Measurements from ENCODE around the gene GJC1. TPM values are rescaled to one million over a fixed set of nuclear protein-coding genes. Genes with fewer than 3 reads are reported as not detected.
"Not testable (repeated sequence)": the region's sequence is repeated elsewhere in the genome, so short reads cannot be mapped to it uniquely, and the experiment has no call there.

Gene GJC1
- total RNA-seq, 1 experiment from 2014 or later, result 31.6 TPM

DNA sequence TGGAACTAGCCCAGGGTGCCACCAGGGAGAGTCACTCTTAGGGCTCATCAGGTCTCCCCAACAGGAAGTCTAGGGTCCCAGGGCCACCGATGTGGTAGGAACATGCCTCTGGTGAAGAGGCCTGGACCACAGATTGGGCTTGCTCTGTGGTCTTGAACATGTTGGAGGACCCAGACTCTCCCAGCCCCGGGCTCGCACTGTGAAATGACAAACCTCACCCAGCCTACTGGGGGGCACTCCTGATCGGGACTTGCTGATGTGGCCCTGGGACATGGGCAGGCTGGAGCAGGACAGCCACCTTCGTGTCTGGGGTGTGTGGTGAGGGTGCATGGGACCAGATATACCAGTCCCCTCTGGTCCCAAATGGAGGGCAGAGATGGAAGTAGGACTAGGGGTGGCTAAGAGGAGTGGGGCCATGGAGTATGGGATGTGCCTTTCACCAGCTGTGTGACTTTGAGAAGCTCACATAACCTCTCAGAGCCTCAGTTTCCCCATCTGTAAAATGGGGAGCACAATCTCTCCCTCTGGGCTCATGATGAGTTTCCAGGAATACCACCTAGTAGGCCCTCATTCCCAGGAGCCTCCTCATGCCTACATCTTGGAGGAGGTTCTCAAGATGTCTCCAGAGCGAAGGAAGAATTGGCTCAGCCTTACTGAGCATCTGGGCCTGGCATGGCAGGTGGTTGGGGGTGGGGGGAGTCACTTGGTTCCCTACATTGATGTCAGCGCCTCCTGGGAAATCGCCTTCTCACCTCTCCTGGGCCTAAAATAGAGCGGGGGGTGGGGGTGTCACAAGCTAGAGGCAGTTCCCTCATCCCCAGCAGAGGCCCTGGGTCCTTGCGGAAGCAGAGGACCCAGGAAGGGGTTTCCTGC lies 72.8 kb downstream of the GJC1 start:
- no TSS peak for BruUV-seq (replicated peaks)
- Histone ChIP-seq H3K36me3 (ENCODE audit: insufficient read depth, low read length, poor library complexity, severe bottlenecking) (no peaks in the 10 kb centered on the region), H3K27ac (ENCODE audit: low read depth, low read length, poor library complexity, severe bottlenecking) (no peak overlapping the region), H3K27me3 (replicated peaks; ENCODE audit: insufficient read depth, low read depth, low read length, poor library complexity) (no peaks in the 10 kb centered on the region), H3K9me3 (ENCODE audit: low read depth, low read length, poor library complexity, severe bottlenecking) (no peaks in the 10 kb centered on the region), H3K4me1 (ENCODE audit: insufficient read depth, low read length, poor library complexity, severe bottlenecking) (no peaks in the 10 kb centered on the region), H3K4me3 (ENCODE audit: low read depth, low read length, poor library complexity, severe bottlenecking) (no peak overlapping the region)
- DNase-seq (ENCODE audit: low spot score), result no peak
- CTCF ChIA-PET, result no interaction called here
- POLR2A ChIA-PET (ENCODE audit: low non-redundant PET), result no interaction called here
- TF ChIP-seq, protein P1, sequence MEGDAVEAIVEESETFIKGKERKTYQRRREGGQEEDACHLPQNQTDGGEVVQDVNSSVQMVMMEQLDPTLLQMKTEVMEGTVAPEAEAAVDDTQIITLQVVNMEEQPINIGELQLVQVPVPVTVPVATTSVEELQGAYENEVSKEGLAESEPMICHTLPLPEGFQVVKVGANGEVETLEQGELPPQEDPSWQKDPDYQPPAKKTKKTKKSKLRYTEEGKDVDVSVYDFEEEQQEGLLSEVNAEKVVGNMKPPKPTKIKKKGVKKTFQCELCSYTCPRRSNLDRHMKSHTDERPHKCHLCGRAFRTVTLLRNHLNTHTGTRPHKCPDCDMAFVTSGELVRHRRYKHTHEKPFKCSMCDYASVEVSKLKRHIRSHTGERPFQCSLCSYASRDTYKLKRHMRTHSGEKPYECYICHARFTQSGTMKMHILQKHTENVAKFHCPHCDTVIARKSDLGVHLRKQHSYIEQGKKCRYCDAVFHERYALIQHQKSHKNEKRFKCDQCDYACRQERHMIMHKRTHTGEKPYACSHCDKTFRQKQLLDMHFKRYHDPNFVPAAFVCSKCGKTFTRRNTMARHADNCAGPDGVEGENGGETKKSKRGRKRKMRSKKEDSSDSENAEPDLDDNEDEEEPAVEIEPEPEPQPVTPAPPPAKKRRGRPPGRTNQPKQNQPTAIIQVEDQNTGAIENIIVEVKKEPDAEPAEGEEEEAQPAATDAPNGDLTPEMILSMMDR (conservative IDR thresholded peaks at IDR 0.05; ENCODE audit: low read depth, low read length), result no peak
- TF ChIP-seq EZH2 (IDR thresholded peaks at IDR 0.05; ENCODE audit: borderline replicate concordance, low read depth, low read length, poor library complexity, severe bottlenecking), result no peak
- intact Hi-C loops (cut with micrococcal nuclease; ENCODE audit: unreplicated experiment), result no loop called here

- H3K4me1 ChIP-seq (ENCODE audit: insufficient read depth, low read length, poor library complexity, severe bottlenecking); intact Hi-C loops (cut with micrococcal nuclease; ENCODE audit: unreplicated experiment); H3K4me3 ChIP-seq (ENCODE audit: low read depth, low read length, poor library complexity, severe bottlenecking); DNase-seq (ENCODE audit: low spot score); H3K27ac ChIP-seq (ENCODE audit: low read depth, low read length, poor library complexity, severe bottlenecking); H3K27me3 ChIP-seq (replicated peaks; ENCODE audit: insufficient read depth, low read depth, low read length, poor library complexity); H3K9me3 ChIP-seq (ENCODE audit: low read depth, low read length, poor library complexity, severe bottlenecking); H3K36me3 ChIP-seq (ENCODE audit: insufficient read depth, low read length, poor library complexity, severe bottlenecking); POLR2A ChIA-PET (ENCODE audit: low non-redundant PET); CTCF ChIA-PET; BruUV-seq (replicated peaks): not testable (repeated sequence)
These were observed 74.9 kb downstream of the GJC1 start for GRCh38 chr17:44755180-44755579.

- Histone ChIP-seq H3K27ac (ENCODE audit: low read depth, low read length, poor library complexity, severe bottlenecking) (no peak overlapping the region), H3K4me1 (ENCODE audit: insufficient read depth, low read length, poor library complexity, severe bottlenecking) (no peaks in the 10 kb centered on the region), H3K4me3 (ENCODE audit: low read depth, low read length, poor library complexity, severe bottlenecking) (no peak overlapping the region), H3K36me3 (ENCODE audit: insufficient read depth, low read length, poor library complexity, severe bottlenecking) (no peaks in the 10 kb centered on the region), H3K9me3 (ENCODE audit: low read depth, low read length, poor library complexity, severe bottlenecking) (no peaks in the 10 kb centered on the region), H3K27me3 (replicated peaks; ENCODE audit: insufficient read depth, low read depth, low read length, poor library complexity) (no peaks in the 10 kb centered on the region)
- ChIA-PET CTCF (no interaction called here), POLR2A (ENCODE audit: low non-redundant PET) (no interaction called here)
- no TSS peak for BruUV-seq (replicated peaks)
- TF ChIP-seq EZH2 (IDR thresholded peaks at IDR 0.05; ENCODE audit: borderline replicate concordance, low read depth, low read length, poor library complexity, severe bottlenecking), result no peak
- TF ChIP-seq, protein P1 (conservative IDR thresholded peaks at IDR 0.05; ENCODE audit: low read depth, low read length), result no peak
- intact Hi-C loops (cut with micrococcal nuclease; ENCODE audit: unreplicated experiment), result no loop called here
- no peak for DNase-seq (ENCODE audit: low spot score)
These were observed 75.8 kb downstream of the GJC1 start for GRCh38 chr17:44754276-44754675.
